ENCODE measurements around the gene ESRRA.
"Not testable (repeated sequence)": the region's sequence is repeated elsewhere in the genome, so short reads cannot be mapped to it uniquely, and the experiment has no call there.

ESRRA gene

DNA sequence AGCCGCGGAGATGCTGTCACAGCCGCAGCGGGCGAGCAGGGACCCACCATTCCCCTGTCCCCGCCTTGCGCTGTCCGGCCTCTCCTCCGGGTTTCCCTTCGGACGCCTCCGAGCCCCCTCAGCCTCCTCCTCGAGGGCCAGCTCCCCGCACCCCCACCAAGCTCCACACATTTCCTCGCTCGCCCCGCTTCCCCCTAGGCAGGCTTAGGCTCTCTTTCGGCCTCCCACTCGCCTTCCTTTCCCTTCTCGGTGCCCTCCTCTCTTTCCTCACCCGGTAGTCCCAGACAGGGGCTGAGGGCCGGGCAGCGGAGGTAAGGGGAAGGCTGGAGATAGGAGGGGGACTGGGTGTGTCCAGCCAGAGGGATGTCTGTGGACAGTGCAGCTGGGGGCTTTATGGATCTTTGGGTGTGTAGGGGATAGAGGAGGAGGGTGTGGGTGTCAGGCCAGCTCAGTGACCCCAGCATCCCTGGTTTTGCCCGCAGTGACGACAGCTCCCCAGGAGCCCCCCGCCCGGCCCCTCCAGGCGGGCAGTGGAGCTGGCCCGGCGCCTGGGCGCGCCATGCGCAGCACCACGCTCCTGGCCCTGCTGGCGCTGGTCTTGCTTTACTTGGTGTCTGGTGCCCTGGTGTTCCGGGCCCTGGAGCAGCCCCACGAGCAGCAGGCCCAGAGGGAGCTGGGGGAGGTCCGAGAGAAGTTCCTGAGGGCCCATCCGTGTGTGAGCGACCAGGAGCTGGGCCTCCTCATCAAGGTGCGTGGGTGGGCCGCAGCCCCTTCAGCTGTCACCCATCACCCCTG is 12.7 kb upstream of the ESRRA start:
- DNase-seq: no peak

GRCh38 chr11:64294774-64295173 is 10.6 kb upstream of the ESRRA start:
- DNase-seq: no peak

DNA sequence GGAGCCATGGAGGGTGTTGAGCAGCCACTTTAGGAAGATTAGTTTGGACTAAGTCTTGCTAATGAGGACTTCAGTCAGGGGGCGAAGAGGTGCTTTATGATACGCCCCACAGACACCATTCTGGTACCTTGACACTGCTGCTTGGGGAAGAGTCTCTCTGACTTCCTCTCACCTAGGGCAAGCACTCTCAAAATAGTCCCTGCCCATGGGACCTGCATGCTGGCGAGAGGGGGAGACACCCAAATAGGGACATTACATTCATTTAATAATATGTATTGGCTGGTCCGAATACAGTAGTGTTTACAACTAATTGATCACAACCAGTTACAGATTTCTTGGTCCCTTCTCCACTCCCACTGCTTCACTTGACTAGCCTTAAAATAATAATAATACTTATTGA is 9.6 kb upstream of the ESRRA start:
- no peak for DNase-seq

- no peak for DNase-seq
These were observed 9.1 kb upstream of the ESRRA start for GRCh38 chr11:64296236-64296635.

- DNase-seq: no peak
These were observed 8.3 kb upstream of the ESRRA start for GRCh38 chr11:64296830-64297698.

- no peak for DNase-seq
These were observed 7.5 kb upstream of the ESRRA start for GRCh38 chr11:64297699-64298358.

DNA sequence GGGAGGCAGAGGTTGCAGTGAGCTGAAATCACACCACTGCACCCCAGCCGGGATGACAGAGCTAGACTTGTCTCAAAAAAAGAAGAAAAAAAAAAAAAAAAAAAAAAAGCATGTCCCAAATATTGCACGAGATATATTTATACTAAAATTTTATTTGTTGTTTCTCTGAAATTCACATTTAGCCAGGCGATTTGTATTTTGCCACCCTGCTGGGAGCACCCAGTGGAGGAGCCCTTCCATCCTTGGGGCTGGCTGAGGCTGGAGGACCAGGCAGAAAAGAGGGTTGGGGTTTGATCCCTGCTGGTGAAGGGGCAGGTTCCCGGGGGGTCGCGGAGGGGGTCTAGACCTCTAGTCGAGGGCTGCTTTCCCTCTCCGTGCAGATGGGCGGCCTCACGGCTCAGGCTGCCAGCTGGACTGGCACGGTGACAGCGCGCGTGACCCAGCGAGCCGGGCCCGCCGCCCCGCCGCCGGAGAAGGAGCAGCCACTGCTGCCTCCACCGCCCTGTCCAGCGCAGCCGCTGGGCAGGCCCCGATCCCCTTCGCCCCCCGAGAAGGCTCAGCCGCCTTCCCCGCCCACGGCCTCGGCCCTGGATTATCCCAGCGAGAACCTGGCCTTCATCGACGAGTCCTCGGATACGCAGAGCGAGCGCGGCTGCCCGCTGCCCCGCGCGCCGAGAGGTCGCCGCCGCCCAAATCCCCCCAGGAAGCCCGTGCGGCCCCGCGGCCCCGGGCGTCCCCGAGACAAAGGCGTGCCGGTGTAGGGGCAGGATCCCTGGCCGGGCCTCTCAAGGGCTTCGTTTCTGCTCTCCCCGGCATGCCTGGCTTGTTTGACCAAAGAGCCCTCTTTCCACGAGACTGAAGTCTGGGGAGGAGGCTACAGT is 6.1 kb upstream of the ESRRA start:
- no peak for DNase-seq

- no peak for DNase-seq
These were observed 5.3 kb upstream of the ESRRA start, which contains the start of gene CATSPERZ for GRCh38 chr11:64299847-64300648. TSS of gene CATSPERZ (plus strand) at chr11:64300358. CDS start at chr11:64300411, 53 bp downstream.

DNA sequence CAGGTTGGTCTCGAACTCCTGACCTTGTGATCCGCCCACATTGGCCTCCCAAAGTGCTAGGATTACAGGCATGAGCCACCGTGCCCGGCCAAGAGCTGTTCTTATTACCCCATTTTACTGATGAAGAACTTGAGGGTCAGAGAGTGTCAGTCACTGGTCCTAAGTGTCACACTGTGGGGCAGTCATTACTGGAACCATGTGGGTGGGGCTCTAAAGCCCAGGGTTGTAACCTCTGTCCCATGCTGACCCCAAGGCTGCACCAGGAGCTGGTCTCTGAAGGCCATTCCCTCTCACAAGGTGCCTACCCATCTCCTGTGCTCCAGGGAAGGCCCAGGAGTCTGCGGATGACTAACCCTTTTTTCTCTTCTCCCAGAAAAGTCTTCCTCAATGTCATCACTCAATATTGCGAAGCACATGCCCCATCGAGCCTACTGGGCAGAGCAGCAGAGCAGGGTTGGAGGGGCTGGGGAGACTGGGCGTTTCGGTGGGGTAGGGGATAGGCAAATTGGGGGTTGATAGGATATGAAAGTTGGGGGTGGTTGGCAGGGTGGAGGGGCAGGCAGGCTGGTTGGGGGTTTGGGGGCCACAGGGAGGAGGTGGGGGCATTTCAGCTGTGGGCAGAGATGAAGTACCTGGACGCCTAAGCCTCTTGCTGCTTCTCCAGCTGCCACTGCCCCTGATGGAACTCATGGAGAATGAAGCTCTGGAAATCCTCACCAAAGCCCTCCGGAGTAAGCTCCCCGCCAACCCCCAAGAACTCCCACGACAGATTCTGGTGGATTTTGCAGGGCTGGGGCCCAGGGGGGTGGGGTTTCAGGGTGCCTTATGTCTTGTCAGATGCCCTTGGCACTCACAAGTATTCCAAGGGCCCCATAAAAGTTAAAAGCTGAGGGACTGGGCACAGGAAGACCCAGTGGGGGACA is 2.0 kb upstream of the ESRRA start:
- no peak for DNase-seq

DNA sequence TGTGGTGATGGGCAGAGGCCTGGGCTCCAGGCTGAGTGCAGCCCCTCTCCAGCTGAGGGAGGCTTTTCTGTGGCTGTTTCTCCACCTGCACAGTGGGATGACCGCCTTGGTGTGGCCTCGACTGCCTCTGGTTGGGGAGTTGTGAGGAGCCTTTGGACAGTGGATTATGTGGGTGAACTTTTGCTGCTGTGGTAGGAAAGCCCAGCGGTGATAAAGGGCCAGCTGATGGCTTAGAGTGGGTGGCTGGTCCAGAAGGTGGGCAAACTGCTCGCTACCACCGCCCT is 1.4 kb upstream of the ESRRA start:
- DNase-seq: no peak

GRCh38 chr11:64304316-64305072 is 830 bp upstream of the ESRRA start:
- DNase-seq: peak; percentile 96

DNA sequence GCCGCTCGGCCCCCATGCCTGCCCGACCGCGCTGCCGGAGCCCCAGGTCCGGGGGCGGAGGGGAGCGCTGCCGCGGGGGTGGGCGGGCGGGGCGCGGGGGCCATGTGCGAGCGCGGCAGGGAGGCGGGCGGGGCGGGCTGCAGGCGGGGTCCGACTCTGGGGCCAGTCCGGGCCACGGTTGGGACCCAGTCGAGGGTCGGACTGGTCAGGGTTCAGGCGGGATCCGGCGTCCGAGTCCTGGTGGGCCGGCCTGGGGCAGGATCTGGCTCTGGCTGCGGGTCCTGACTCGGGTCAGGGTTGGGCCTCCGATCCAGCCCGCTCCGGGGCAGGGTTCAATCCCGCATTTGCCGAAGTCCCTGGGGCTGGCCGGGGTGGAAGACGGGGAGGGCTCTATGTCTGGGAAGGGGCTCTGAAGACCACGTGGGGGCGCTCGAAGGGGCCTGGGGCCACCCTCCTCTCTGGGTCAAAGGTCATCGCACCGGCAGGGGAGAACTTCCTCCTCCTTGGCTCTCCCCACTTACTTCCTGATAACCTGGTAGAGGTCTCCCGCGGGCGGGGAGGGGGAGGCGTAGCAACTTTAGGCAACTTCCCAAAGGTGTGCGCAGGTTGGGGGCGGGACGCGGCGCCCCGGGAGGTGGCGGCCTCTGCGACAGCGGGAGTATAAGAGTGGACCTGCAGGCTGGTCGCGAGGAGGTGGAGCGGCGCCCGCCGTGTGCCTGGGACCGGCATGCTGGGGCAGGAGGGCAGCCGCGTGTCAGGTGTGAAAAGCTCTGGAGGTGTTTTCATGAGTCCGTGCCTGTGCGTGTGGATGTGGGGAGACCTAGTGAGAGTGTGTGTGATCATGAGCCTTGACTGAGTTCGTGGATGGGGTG is 603 bp downstream of the ESRRA start:
- peak; percentile 64 for DNase-seq

DNA sequence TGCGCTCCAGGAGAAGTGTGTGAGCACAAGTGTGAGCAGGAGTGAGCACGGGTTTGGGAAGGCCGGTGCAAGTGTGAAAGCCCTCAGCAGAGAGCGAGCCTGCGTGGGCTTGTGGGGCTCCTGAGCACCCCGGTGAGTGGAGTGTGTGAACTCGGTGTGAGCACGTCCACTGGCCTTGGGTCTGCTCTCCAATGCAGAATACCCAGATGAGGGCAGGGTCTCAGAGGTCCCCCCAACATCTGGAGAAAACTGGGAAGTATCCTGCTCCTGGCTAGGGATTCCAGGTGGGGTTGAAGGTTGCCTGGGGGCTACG is 1.2 kb downstream of the ESRRA start:
- DNase-seq: no peak

GRCh38 chr11:64306876-64307622 is 1.7 kb downstream of the ESRRA start:
- no peak for DNase-seq

DNA sequence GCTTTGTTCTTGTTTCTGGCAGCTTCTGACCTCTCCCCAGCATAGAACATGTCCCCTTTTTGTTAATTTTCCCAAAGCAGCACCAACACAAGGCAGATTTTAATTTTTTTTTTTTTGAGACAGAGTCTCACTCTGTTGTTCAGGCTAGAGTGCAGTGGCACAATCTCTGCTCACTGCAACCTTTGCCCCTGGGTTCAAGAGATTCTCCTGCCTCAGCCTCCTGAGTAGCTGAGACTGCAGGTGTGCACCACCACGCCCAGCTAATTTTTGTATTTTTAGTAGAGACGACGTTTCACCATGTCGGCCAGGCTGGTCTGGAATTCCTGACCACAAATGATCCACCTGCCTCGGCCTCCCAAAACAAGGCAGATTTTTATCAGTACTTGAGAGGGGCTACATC is 2.5 kb downstream of the ESRRA start:
- not testable (repeated sequence) for DNase-seq

- no peak for DNase-seq
These were observed 7.6 kb downstream of the ESRRA start for GRCh38 chr11:64312947-64313346.

DNA sequence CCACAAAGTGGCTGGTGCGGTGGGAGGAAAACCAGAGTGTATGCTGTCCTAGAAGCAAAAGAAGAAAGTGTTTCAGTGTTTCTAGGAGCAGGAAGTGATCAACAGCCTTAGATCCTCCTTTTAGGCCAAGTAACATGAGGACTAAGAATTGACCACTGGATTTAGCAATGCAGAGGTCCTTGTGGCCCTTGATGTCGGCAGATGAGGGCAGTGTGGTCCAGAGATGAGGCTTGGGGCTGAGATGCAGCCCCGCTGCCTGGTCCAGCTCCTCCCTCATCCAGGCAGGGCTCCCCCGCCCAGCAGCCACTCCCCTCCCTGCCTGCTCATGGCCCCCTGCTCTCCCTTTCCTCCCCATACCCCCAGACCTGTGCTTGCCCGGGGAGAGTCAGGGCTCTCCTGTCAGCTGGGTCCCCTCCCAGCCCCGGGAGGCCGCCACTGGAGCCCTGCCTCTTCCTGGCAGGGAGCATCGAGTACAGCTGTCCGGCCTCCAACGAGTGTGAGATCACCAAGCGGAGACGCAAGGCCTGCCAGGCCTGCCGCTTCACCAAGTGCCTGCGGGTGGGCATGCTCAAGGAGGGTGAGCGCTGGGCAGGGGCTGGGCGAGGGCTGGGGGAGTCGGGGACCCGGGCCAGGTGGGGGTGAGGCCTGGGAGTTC is 8.3 kb downstream of the ESRRA start:
- no peak for DNase-seq

Measured in activated CD4-positive, alpha-beta T cell treated with anti-CD3 and anti-CD28 coated beads, Interleukin-2, amount 50 U/mL, for 1 hour (primary cell).